ENCODE measurements around the gene LGI4. TPM values are rescaled to one million over a fixed set of nuclear protein-coding genes. Genes with fewer than 3 reads are reported as not detected.
A peak's percentile ranks its signal among the peaks of the same experiment; 100 is the strongest.
"Not testable (repeated sequence)": the region's sequence is repeated elsewhere in the genome, so short reads cannot be mapped to it uniquely, and the experiment has no call there.

The LGI4 gene
- polyA plus RNA-seq, 6 donors from 2014 or later, result not detected

GRCh38 chr19:35132254-35132653 lies 2.6 kb downstream of the LGI4 start:
- ATAC-seq (ENCODE audit: low read depth in 2 of 2), result no peak
- H3K4me1 Mint-ChIP-seq, result peaks cover 2 to 11% (median 6%) of the 10 kb centered on the region in 3 donors

GRCh38 chr19:35130761-35131720 lies 3.8 kb downstream of the LGI4 start:
- H3K27ac Mint-ChIP-seq, result peak overlapping the region in 1 of 6 donors; percentile 2

More at GRCh38 chr19:35132254-35132653, 2.6 kb downstream of the LGI4 start:
- Mint-ChIP-seq H3K4me3 (no peak overlapping the region), H3K27ac (no peak overlapping the region), H3K27me3 (no peaks in the 10 kb centered on the region), H3K36me3 (no peaks in the 10 kb centered on the region), H3K9me3 (peaks cover 0 to 11% (median 0%) of the 10 kb centered on the region in 7 donors)
- no peak for DNase-seq

GRCh38 chr19:35129724-35130274 lies 5.1 kb downstream of the LGI4 start:
- H3K4me3 Mint-ChIP-seq, result not testable (repeated sequence)
- H3K27ac Mint-ChIP-seq, result peak overlapping the region in 1 of 6 donors; percentile 64

More at GRCh38 chr19:35130761-35131720, 3.8 kb downstream of the LGI4 start:
- no peaks in the 10 kb centered on the region for H3K36me3 Mint-ChIP-seq
- ATAC-seq (ENCODE audit: low read depth in 2 of 2), result no peak
- no peak for DNase-seq
- peaks cover 0 to 9% (median 6%) of the 10 kb centered on the region in 3 donors for H3K4me1 Mint-ChIP-seq
- no peaks in the 10 kb centered on the region for H3K27me3 Mint-ChIP-seq
- H3K9me3 Mint-ChIP-seq, result peaks cover 0 to 11% (median 0%) of the 10 kb centered on the region in 7 donors
- H3K4me3 Mint-ChIP-seq, result peak overlapping the region in 1 of 8 donors; percentile 10

GRCh38 chr19:35128398-35129057 lies 6.3 kb downstream of the LGI4 start:
- H3K9me3 Mint-ChIP-seq, result peaks cover 0 to 11% (median 0%) of the 10 kb centered on the region in 7 donors
- ATAC-seq (ENCODE audit: low read depth in 2 of 2) (no peak), DNase-seq (no peak)
- H3K27me3 Mint-ChIP-seq, result no peaks in the 10 kb centered on the region
- no peak overlapping the region for H3K4me3 Mint-ChIP-seq
- H3K27ac Mint-ChIP-seq, result peak overlapping the region in 1 of 6 donors; percentile 62
- H3K36me3 Mint-ChIP-seq, result no peaks in the 10 kb centered on the region
- peaks cover 15 to 24% (median 16%) of the 10 kb centered on the region in 3 donors for H3K4me1 Mint-ChIP-seq

More at GRCh38 chr19:35129724-35130274, 5.1 kb downstream of the LGI4 start:
- Mint-ChIP-seq H3K4me1 (peaks cover 3 to 15% (median 4%) of the 10 kb centered on the region in 3 donors), H3K9me3 (peaks cover 0 to 11% (median 0%) of the 10 kb centered on the region in 7 donors)
- not testable (repeated sequence) for H3K27me3 Mint-ChIP-seq; H3K36me3 Mint-ChIP-seq; ATAC-seq (ENCODE audit: low read depth in 2 of 2); DNase-seq

GRCh38 chr19:35127871-35128270 lies 7.0 kb downstream of the LGI4 start:
- no peak for DNase-seq
- H3K4me3 Mint-ChIP-seq, result no peak overlapping the region
- no peaks in the 10 kb centered on the region for H3K36me3 Mint-ChIP-seq
- peaks cover 16 to 24% (median 17%) of the 10 kb centered on the region in 3 donors for H3K4me1 Mint-ChIP-seq
- peak overlapping the region in 1 of 6 donors; percentile 21 for H3K27ac Mint-ChIP-seq
- no peaks in the 10 kb centered on the region for H3K27me3 Mint-ChIP-seq
- peaks cover 0 to 6% (median 0%) of the 10 kb centered on the region in 7 donors for H3K9me3 Mint-ChIP-seq
- ATAC-seq (ENCODE audit: low read depth in 2 of 2), result no peak

GRCh38 chr19:35126624-35126959 lies 8.3 kb downstream of the LGI4 start:
- no peaks in the 10 kb centered on the region for H3K36me3 Mint-ChIP-seq
- no peak overlapping the region for H3K27ac Mint-ChIP-seq
- H3K4me3 Mint-ChIP-seq, result no peak overlapping the region
- H3K9me3 Mint-ChIP-seq, result peaks cover 0 to 2% (median 0%) of the 10 kb centered on the region in 7 donors
- ATAC-seq (ENCODE audit: low read depth in 2 of 2), result no peak
- H3K4me1 Mint-ChIP-seq, result peaks cover 16 to 24% (median 17%) of the 10 kb centered on the region in 3 donors
- no peaks in the 10 kb centered on the region for H3K27me3 Mint-ChIP-seq
- DNase-seq, result no peak

GRCh38 chr19:35125749-35126623 lies 8.9 kb downstream of the LGI4 start:
- Mint-ChIP-seq H3K4me1 (peaks cover 16 to 24% (median 17%) of the 10 kb centered on the region in 3 donors), H3K36me3 (no peaks in the 10 kb centered on the region), H3K4me3 (peak overlapping the region in 3 of 8 donors; percentile 3 to 76 (median 59)), H3K9me3 (peaks cover 0 to 2% (median 0%) of the 10 kb centered on the region in 7 donors), H3K27ac (peak overlapping the region in 3 of 6 donors; percentile 69 to 88 (median 80)), H3K27me3 (no peaks in the 10 kb centered on the region)
- ATAC-seq (ENCODE audit: low read depth in 2 of 2), result no peak
- no peak for DNase-seq

- Mint-ChIP-seq H3K4me3 (peak overlapping the region in 4 of 8 donors; percentile 3 to 93 (median 68)), H3K27me3 (no peaks in the 10 kb centered on the region), H3K9me3 (peaks cover 0 to 2% (median 0%) of the 10 kb centered on the region in 7 donors), H3K36me3 (no peaks in the 10 kb centered on the region), H3K27ac (peak overlapping the region in 1 of 6 donors; percentile 69), H3K4me1 (peaks cover 16 to 24% (median 17%) of the 10 kb centered on the region in 3 donors)
- no peak for ATAC-seq (ENCODE audit: low read depth in 2 of 2)
- no peak for DNase-seq
Observed at GRCh38 chr19:35125270-35125717, 9.6 kb downstream of the LGI4 start.

- peaks cover 0 to 2% (median 0%) of the 10 kb centered on the region in 7 donors for H3K9me3 Mint-ChIP-seq
- peak overlapping the region; percentile 86 to 93 (median 91) for H3K4me3 Mint-ChIP-seq
- H3K27ac Mint-ChIP-seq, result peak overlapping the region; percentile 4 to 92 (median 38)
- DNase-seq (peak; percentile 78), ATAC-seq (ENCODE audit: low read depth in 2 of 2) (peak; percentile 96 to 98)
- H3K36me3 Mint-ChIP-seq, result no peaks in the 10 kb centered on the region
- H3K4me1 Mint-ChIP-seq, result peaks cover 17 to 24% (median 20%) of the 10 kb centered on the region in 3 donors
- H3K27me3 Mint-ChIP-seq, result no peaks in the 10 kb centered on the region
Observed at GRCh38 chr19:35124098-35125060, 10.5 kb downstream of the LGI4 start.

GRCh38 chr19:35123573-35123972 lies 11.3 kb downstream of the LGI4 start:
- H3K27ac Mint-ChIP-seq, result peak overlapping the region in 1 of 6 donors; percentile 84
- ATAC-seq (ENCODE audit: low read depth in 2 of 2) (no peak), DNase-seq (no peak)
- H3K9me3 Mint-ChIP-seq, result no peaks in the 10 kb centered on the region
- peak overlapping the region; percentile 86 to 93 (median 91) for H3K4me3 Mint-ChIP-seq
- H3K4me1 Mint-ChIP-seq, result peaks cover 17 to 20% (median 20%) of the 10 kb centered on the region in 3 donors
- H3K36me3 Mint-ChIP-seq, result no peaks in the 10 kb centered on the region
- H3K27me3 Mint-ChIP-seq, result no peaks in the 10 kb centered on the region

- DNase-seq, result no peak
- ATAC-seq (ENCODE audit: low read depth in 2 of 2), result no peak
- Mint-ChIP-seq H3K9me3 (no peaks in the 10 kb centered on the region), H3K4me3 (no peak overlapping the region), H3K4me1 (peaks cover 17 to 20% (median 20%) of the 10 kb centered on the region in 3 donors), H3K36me3 (no peaks in the 10 kb centered on the region), H3K27me3 (no peaks in the 10 kb centered on the region), H3K27ac (no peak overlapping the region)
Observed at GRCh38 chr19:35122687-35123551, 11.9 kb downstream of the LGI4 start.

Measured in naive B cell (primary cell).